Stimulated activated CD4-positive, alpha-beta T cell treated with anti-CD3 and anti-CD28 coated beads, Interleukin-4, amount 100 ng/mL, for 1 hour (primary cell): ENCODE results near the gene GBF1.

Experiments
- DNase-seq: peaks from one replicate; pipeline ENCODE4 v3.0.0-alpha.2; 2020

GBF1 gene

DNA sequence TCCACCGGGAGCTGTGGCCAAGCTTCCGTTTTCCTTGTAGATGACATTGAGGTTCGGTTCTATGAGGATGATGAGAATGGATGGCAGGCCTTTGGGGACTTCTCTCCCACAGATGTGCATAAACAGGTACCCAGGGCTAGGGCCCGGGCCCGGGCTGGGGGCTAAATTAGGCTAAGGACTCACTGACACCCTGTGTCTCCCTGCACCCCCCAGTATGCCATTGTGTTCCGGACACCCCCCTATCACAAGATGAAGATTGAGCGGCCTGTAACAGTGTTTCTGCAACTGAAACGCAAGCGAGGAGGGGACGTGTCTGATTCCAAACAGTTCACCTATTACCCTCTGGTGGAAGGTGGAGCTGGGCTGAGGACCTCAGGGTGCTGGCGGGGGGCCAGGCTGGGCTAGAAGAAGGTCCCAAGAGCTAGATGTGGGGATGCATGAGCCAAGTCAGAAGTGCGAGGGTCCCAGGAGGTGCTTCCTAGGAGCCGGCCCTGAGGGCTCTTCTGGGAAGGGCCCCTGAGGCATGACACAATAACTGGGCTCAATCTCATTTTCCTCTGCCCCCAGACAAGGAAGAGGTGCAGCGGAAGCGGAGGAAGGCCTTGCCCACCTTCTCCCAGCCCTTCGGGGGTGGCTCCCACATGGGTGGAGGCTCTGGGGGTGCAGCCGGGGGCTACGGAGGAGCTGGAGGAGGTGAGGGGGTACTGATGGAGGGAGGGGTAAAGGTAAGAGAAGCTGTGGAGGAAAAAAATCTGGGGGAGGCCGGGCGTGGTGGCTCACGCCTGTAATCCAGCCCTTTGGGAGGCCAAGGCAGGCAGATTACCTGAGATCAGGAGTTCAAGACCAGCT lies 153.1 kb downstream of the GBF1 start:
- no peak for DNase-seq

DNA sequence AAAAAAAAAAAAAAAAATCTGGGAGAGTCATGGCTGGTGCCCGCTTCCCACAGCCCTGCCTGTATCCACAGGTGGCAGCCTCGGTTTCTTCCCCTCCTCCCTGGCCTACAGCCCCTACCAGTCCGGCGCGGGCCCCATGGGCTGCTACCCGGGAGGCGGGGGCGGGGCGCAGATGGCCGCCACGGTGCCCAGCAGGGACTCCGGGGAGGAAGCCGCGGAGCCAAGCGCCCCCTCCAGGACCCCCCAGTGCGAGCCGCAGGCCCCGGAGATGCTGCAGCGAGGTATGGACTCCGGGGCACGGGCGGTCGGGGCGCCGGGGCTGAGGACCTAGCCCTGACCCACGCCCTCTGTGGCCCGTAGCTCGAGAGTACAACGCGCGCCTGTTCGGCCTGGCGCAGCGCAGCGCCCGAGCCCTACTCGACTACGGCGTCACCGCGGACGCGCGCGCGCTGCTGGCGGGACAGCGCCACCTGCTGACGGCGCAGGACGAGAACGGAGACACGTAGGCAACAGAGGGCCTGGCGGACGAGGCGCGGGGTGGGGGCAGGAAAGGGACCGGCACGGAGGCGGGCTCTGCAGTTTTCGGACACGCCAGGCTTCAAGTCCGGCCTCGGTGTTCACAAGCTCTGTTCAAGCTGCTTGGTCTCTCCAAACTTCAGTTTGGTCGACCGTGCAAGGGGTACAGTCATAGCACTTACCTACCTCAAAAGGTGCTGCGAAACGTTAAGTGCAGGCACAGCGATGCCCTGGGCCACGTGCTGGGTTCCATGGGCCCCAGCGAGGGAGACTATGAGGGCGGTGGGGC lies 154.1 kb downstream of the GBF1 start:
- peak; percentile 88 for DNase-seq

DNA sequence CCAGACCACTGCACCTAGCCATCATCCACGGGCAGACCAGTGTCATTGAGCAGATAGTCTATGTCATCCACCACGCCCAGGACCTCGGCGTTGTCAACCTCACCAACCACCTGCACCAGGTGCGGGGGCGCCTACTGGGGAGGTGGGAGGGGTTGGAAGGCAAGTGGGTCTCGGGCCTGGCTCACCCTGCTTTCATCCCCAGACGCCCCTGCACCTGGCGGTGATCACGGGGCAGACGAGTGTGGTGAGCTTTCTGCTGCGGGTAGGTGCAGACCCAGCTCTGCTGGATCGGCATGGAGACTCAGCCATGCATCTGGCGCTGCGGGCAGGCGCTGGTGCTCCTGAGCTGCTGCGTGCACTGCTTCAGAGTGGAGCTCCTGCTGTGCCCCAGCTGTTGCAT lies 154.7 kb downstream of the GBF1 start:
- no peak for DNase-seq

DNA sequence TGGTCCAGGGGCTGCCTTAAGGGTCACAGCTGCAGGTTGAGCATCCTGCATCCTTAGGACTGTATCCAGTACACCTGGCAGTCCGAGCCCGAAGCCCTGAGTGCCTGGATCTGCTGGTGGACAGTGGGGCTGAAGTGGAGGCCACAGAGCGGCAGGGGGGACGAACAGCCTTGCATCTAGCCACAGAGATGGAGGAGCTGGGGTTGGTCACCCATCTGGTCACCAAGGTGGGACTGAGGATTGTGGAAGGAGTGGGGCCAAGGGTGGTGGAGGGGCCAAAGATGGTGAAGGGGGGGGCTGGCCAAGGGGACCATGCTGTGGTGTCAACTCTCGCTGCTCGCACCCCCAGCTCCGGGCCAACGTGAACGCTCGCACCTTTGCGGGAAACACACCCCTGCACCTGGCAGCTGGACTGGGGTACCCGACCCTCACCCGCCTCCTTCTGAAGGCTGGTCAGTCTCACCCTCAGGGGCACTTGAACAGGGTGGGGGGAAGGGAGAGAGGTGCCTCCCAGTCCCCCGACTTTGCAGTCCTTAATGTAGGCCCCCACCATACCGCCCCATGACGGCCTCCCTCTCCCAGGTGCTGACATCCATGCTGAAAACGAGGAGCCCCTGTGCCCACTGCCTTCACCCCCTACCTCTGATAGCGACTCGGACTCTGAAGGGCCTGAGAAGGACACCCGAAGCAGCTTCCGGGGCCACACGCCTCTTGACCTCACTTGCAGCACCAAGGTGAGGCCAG lies 155.4 kb downstream of the GBF1 start:
- DNase-seq, result no peak

DNA sequence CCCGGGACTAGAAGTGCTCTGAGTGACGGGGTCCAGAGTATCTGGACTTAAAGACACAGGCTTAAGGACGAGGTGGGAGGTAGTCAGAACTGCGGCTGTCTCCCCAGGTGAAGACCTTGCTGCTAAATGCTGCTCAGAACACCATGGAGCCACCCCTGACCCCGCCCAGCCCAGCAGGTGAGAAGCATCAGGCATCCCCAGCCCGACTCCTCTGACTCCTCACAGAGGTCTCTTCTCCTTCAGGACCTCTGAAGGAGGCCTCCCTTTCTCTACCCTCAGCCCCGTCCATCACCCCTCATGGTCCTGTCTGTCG lies 156.0 kb downstream of the GBF1 start:
- DNase-seq, result no peak

DNA sequence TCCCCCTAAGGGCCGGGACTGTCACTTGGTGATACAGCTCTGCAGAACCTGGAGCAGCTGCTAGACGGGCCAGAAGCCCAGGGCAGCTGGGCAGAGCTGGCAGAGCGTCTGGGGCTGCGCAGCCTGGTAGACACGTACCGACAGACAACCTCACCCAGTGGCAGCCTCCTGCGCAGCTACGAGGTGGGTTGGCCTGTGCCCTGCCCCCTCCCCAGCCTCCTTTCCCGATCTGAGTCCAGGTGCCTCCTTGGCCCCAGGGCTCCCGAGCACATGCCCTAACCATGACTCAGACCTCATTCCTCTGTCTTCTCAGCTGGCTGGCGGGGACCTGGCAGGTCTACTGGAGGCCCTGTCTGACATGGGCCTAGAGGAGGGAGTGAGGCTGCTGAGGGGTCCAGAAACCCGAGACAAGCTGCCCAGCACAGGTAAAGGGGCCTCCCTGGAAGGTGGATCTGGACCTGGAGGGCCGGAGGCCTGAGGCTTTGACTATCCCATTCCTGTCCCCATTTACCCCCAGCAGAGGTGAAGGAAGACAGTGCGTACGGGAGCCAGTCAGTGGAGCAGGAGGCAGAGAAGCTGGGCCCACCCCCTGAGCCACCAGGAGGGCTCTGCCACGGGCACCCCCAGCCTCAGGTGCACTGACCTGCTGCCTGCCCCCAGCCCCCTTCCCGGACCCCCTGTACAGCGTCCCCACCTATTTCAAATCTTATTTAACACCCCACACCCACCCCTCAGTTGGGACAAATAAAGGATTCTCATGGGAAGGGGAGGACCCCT lies 156.6 kb downstream of the GBF1 start:
- no peak for DNase-seq

DNA sequence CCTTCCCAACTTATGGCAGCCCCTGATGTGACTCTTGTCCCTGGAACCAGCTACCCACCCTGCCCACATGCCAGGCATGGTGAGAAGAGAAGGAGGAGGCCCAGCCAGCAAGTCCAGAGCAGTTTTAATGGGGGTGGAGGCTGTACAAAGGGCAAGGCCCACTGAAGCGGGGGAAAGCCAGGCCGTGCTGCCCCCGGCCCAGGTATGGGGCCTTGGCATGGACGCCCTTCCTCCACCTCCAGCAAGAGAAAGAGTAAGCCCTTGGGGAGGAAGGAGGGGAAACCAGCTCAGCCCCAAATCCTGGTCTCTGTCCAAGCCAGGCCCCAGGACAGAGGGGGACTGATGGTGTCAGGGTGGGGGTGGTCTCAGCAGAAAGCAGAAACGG lies 157.2 kb downstream of the GBF1 start:
- DNase-seq, result no peak

DNA sequence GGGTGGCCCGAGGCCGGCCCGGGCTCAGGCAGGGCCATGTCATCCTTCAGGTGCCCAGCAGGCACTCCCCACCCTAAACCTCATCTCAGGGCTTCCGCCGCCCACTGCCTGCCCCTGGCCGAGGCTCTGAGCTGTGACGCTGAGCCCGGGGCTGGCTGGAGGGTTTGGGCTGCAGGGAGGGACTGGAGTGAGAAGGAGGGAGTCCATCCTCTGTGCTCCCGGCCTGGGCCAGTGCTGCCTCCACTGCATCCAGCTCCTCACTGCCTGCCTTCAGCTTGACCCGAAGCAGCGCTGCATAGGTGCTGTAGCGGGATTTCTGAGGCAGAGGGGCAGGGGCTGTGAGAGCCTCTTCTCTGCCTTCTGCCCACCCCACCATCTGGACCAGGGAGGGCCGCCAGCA lies 157.8 kb downstream of the GBF1 start:
- DNase-seq, result no peak

DNA sequence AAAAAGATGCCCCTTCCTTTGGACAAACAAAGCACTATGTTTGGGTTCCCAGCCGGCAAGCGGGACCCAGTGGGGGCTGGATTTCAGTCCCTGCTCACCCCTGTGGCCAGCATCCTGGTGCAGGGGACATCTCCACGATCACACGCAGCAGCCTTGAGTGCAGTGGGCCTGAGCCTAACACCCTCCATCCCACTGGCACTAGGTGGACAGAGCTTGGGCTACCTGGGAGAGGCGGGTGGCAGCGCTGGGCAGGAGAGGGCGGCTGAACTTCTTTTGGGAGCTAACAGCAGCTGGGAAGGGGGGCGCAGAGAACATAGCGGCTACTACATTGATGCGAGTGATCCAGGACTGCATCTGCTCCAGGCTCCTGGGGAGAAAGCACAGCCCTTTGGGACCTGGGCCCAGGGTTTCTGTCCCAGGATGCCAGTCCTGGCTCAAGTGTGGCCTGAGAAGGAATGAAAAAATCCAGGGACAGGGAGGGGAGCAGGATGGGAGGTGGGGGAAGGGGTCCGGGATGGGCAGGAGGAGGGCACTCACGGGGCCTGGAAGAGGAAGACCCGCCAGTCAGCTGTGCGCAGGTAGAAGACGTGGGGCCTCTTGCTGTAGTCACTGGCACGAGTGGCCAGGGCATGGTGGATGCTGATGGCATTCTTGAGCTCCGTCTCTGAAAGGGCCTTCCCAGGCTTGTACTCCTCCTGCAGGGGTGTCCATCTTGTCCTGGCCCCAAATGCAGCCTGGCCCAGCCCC lies 159.2 kb downstream of the GBF1 start:
- no peak for DNase-seq

DNA sequence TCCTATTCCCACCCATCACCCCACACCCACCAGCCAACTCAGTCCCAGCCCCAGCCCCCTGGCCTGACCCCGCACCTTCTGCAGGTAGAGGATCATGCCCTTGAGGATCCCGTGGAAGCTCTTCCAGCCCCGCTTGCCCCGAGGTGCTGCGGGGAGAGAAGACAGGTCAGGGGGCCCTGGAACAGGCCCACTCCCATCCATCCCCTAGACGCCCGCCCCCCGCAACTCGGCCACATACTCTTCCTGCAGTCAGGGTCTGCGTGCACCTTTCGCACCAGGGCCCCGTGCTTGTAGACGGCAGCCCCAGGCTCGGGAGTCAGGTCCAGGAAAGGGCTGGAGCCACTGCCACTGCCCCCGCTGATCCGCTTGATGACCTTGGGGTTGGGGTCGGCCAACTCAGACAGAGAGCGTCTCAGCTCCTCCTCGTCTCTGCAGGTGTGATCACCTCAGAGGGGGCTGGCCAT lies 159.8 kb downstream of the GBF1 start:
- DNase-seq, result no peak

DNA sequence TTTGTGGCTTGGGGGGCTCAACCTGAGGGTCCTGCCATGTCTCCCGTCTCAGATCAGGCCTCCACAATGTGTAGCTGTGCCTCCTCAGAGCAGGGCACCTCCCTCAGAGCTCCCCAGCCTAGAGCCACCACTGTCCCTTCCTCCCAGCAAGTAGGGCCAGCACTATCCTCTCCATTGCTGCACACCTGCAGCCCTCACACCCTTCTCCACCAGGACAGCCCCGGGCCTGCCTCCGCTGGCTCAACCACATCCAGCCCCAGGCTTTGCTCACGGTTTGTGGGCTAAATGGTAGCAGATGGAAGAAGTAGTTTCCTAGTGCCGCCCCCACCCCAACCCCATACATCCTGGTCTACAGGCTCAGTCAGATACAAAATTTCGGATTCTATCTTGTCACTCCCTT lies 160.3 kb downstream of the GBF1 start:
- DNase-seq, result no peak

DNA sequence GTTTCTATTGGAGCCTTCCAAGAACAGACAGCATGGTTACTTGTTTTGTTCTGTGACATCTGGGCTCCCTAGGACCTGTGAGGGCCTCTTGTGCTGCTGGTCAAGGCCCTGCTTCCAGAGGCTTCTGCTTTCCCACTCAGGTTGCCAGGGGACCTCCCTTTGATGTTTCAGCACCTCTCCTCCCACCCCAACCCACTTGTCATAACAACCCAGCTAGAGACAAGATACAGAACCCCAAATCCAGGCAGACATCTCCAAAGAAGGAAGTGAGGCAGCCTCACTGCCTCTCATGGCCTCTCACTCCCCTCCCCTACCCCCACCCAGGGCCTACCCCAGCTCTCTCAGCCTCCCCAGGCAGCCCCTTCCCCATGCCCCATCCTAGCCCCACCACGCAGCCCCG lies 161.5 kb downstream of the GBF1 start:
- DNase-seq, result no peak

DNA sequence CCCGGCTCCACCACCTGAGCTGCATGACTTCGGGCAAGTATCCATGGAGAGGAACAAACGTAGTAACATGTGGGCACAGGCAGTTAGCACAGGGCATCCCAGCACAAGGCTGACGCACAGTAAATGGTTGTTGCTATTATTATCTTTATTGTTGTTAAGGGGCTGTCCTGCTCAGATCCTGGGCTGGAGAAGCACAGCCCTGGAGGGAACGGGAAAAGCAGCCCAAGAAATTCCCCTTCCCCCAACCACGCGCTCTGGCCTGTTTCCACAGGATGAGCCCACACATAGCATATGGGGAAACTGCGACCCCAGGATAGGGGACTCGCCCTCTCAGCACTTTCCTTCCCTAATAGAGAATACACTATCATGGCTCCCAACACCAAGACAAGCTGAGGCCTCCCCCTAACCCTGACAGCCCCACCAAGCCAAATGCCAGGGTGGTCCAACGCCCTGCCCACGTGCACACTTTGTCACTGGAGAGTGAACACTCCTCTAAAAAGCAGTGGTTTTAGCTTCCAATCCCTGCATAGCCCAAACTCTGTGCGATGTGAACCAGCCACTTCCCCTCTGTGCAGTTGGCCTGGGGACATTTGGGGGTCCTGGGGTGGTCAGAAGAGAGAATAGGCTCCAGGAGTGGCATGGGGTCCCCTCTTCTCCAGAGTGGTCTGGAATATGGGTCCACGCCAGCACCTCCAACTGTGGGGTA lies 162.2 kb downstream of the GBF1 start:
- DNase-seq, result no peak

DNA sequence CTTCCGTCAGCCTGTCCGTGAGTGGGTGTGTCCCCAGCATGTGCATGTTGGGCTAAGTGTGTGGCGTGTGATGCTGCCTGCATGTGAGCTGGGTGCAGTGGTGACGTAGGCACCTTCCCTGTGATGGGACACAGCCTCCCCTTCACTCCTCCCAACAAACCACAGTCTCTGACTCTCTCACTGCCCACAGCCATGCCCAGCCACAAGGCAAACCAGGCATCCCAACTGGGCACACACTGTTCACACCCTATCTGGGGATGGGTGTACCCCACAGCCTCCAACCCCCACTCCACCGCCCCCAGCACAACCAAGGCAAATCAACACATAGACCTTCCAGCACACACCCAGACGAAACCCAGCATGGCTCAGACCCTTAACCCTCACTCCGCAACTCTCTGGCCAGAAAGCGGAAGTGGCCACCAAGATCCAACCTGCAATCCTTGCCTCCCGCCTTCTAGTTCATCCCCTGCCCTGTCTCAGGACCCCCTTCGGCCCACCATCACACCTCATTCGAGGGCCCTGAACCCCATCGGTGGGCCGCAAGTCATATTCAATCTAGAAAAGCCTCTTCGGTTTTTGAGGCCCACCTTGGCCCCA lies 162.9 kb downstream of the GBF1 start:
- no peak for DNase-seq

DNA sequence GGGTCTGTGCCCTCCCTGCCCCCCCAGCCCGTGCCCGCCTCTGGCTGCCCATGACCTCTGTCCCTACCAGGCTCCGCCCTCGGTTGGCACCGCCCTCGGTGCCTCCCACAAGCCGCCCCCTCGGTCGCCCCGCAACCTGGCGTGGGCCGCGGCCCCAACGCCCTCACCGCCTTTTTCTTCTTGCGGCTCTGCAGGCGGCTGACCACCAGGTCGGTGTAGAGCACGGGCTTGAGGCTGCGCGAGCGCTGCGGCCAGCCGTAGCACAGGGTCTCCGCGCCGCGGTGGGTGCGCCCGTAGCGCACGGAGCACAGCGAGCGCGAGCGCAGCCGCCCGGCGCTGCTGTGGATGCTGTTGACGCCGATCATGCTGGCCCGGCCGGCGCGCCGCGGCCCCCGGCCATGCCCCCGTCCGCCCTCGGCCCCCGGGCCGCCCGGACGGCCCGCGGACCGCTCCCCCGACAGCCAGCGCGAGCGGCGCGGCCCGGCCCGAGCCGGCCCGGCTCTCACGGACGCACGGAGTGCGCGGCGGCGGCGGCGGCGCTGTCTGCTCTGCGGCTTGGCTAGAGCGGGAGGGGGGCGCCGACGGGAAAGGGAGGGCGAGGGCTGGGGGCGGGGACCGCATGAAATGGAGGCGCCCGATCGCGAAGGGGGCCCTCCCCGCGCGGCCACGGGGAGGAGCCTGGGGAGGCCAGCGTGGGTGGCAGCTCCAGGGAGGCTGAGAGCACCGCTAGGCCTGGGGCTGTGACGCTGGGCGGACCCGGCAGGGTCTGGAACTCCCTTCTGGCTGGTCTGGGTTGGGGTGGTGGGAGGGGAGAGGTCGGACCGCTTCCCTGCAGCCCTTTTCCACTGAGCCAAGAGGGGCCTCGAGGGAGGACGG lies 163.6 kb downstream of the GBF1 start:
- DNase-seq, result peak; percentile 85

DNA sequence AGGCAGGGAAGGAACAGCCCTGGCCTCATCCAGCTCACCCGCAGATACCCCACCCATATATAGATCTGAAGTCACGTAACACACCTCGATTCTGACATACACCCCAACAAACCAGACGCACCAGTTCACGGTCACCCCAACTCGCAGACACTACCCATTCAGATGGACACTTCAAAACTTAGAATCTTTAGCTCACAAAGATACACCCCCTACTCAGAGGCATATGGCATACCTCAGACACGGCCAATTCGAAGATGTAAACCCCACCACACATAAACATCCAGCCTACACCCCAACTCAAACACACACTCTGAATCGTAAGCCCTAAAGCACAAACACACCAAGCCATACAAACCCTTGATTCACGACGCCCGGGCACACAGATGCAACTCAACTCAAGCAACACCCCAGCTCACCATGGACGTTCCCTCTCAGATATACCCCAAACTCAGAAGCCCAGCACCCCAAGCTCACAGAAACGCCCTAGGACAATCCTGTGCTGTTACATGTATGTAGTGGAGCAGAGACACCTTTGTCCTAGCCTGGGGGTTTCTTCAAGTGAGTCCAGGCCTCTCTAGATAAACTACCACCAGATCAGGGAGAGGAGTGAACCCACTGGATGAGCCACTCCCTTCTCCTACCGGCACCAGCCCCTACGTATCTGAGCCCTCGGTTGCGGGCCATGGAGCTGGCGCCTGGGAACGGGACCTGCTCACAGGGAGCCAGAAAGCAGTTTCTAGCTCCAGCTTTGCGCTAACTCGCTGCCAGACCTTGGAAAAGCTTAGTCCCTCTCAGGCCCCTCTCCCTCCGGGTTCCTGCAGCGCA lies 164.5 kb downstream of the GBF1 start:
- no peak for DNase-seq

DNA sequence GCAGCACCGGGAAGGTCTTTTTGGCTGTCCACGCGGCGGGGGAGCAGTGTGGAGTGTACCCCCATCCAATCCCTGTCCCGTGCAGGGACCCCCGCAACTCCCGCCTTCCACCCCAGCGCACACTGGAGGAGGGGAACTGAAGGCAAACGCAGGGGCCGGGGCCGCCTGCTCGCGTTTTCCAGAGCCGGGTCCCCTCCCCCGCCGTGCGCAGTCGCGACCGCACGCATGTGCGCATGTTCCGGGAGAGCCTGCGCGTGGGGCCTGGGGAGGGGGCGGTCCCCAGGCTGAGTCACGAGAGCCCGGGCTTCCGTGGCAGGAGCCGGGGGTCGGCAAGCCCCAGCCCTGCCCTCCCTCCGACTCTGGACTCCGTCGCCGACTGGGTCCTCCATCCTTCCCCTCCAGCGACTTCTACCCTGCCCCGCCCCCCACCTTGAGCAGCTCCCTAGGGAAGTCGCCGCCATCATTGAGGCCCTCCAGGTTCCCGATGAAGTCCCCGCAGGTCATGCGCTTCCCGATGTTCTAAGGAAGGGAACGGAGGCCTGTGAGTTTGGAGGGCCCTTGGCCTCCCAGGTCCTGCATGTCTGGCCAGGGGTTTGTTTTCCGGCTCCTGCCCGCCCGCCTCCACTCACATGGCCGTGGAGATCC lies 165.2 kb downstream of the GBF1 start:
- DNase-seq, result peak; percentile 76
